Keratinocyte (primary cell): ENCODE measurements around the gene CLCA1.

Experiments used
- EZH2 ChIP-seq: IDR thresholded peaks from one replicate; pipeline ENCODE4 v1.6.1; 2012; ENCODE audit warnings: inconsistent platforms, mild to moderate bottlenecking, low read length, moderate library complexity
- TF ChIP-seq, protein P1 (sequence below), 3 experiments: IDR thresholded peaks in 1 of 3; conservative IDR thresholded peaks in 1 of 3; optimal IDR thresholded peaks in 1 of 3; 2 replicates in 2 of 3; 3 replicates in 1 of 3; pipeline versions ENCODE3 to v1.5.1; 2011; ENCODE audit warnings: low read length in 3 of 3, mild to moderate bottlenecking in 3 of 3, moderate library complexity in 2 of 3, control low read depth in 1 of 3, inconsistent platforms in 1 of 3; ENCODE audit not compliant: insufficient read depth in 2 of 3; ENCODE audit errors: extremely low read depth in 1 of 3

DNA sequence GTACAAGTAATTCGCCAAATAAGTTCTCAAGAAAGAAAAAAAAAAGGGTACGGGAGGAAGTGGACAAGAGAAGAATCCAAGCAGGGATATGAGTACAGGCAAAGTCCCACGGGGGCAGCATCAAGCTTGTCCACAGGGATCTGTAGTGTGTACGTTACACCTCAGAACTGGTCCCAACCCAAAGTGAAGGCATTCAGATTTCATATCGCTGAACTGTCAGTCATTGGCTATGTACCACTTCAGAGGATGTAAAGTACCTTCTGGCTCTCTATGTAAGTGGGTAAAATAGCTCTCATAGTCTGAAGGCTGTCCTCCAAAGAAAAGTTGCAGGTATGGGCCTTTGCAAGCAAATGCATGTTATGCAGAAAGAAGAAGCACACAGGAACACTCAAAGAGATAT lies 70.0 kb downstream of the CLCA1 start:
- TF ChIP-seq EZH2, result no peak
- TF ChIP-seq, protein P1, sequence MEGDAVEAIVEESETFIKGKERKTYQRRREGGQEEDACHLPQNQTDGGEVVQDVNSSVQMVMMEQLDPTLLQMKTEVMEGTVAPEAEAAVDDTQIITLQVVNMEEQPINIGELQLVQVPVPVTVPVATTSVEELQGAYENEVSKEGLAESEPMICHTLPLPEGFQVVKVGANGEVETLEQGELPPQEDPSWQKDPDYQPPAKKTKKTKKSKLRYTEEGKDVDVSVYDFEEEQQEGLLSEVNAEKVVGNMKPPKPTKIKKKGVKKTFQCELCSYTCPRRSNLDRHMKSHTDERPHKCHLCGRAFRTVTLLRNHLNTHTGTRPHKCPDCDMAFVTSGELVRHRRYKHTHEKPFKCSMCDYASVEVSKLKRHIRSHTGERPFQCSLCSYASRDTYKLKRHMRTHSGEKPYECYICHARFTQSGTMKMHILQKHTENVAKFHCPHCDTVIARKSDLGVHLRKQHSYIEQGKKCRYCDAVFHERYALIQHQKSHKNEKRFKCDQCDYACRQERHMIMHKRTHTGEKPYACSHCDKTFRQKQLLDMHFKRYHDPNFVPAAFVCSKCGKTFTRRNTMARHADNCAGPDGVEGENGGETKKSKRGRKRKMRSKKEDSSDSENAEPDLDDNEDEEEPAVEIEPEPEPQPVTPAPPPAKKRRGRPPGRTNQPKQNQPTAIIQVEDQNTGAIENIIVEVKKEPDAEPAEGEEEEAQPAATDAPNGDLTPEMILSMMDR (optimal IDR thresholded peaks at IDR 0.05 in 1 of 3, IDR thresholded peaks at IDR 0.05 in 1 of 3, conservative IDR thresholded peaks at IDR 0.05 in 1 of 3; ENCODE audit: extremely low read depth in 1 of 3, insufficient read depth in 2 of 3, low read length in 3 of 3), result no peak
